CD4-positive, alpha-beta T cell treated with Interferon alpha-2 for 1 hour (primary cell): ENCODE data around the gene AKT1S1.
A peak's percentile ranks its signal among the peaks of the same experiment; 100 is the strongest.

Experiments used
- DNase-seq, 2 donors: peaks; one replicate each; pipeline ENCODE4 v3.0.0-alpha.2; 2020 to 2022

AKT1S1 gene

GRCh38 chr19:49907745-49908446, 30.7 kb upstream of the AKT1S1 start:
- peak in 1 of 2 donors; percentile 12 for DNase-seq

GRCh38 chr19:49906879-49907564, 29.9 kb upstream of the AKT1S1 start:
- DNase-seq = no peak

- peak in 1 of 2 donors; percentile 29 for DNase-seq
These were observed 27.0 kb upstream of the AKT1S1 start for GRCh38 chr19:49904136-49904535.

GRCh38 chr19:49896863-49897621, 19.9 kb upstream of the AKT1S1 start, which contains the start of gene IL4I1:
Gene IL4I1, minus strand, starts transcription at chr19:49896887. Its CDS starts 727 bp downstream, at chr19:49896160.
- peak; percentile 85 to 90 for DNase-seq

GRCh38 chr19:49895566-49896297, 18.6 kb upstream of the AKT1S1 start:
- DNase-seq = no peak

- peak; percentile 52 to 63 for DNase-seq
These were observed 17.9 kb upstream of the AKT1S1 start for GRCh38 chr19:49894879-49895565.

- no peak for DNase-seq
These were observed 17.0 kb upstream of the AKT1S1 start for GRCh38 chr19:49894011-49894664.

- no peak for DNase-seq
These were observed 15.6 kb upstream of the AKT1S1 start for GRCh38 chr19:49892716-49893115.

GRCh38 chr19:49891393-49891792, 14.2 kb upstream of the AKT1S1 start:
- DNase-seq = no peak

GRCh38 chr19:49890349-49891311, 13.5 kb upstream of the AKT1S1 start:
- peak; percentile 64 to 82 for DNase-seq

GRCh38 chr19:49889687-49890348, 12.7 kb upstream of the AKT1S1 start:
- DNase-seq = peak; percentile 79 to 85

- DNase-seq = no peak
These were observed 12.0 kb upstream of the AKT1S1 start for GRCh38 chr19:49889038-49889686.

GRCh38 chr19:49888510-49888824, 11.3 kb upstream of the AKT1S1 start:
- DNase-seq = no peak

GRCh38 chr19:49887665-49888509, 10.7 kb upstream of the AKT1S1 start:
- no peak for DNase-seq

GRCh38 chr19:49887037-49887664, 10.0 kb upstream of the AKT1S1 start:
- DNase-seq = no peak

GRCh38 chr19:49884760-49885159, 7.6 kb upstream of the AKT1S1 start:
- DNase-seq = no peak

- no peak for DNase-seq
These were observed 7.0 kb upstream of the AKT1S1 start for GRCh38 chr19:49884109-49884508.

- DNase-seq = no peak
These were observed 5.9 kb upstream of the AKT1S1 start for GRCh38 chr19:49883094-49883493.
